ENCODE data around the gene PDK4.

Gene PDK4

DNA sequence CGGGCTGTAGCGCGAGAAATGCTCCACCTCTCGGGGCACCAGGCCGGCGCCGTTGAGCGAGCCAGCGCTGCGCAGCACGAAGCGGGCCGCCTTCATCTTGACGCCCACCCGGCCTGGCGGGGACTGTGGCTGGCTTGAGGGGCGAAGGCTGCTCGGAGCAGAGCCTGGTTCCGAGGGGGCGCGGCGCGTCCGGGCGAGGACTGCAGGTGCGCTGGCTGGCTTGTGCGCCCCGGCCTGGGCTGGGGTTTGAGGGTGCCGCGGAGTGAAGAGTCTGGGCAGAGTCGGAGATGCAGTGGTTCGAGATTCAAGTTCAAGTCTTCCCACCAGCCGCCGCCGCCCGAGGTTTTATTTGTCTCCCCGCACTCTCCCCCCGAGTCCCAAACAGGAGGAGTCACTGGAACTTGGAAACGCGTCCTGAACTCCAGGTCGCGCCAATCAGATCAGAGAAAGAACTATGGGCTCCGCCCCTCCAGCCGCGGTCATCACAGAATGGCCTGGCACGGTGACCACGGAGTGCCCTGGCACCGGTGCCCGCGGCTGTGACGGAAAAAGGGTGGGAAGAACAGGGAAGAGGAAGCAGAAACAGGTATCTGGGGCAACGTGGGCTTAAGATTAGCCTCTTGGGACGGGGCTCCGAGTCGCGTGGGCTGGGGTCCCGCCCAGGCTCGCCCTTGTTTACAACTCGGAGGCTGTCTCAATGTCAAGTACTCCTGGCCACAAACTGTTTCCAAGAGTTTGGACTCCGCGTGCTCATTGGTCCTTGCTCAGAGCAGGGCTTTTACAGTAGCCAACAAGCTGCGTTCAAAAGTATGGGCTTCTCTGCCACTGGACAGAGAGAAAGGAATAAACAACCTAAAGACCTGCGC is at the start of gene PDK4:
Gene PDK4 (minus strand): TSS at position 319 of the 866 bp plus-strand sequence. CDS start 223 bp downstream, at position 96.
- peaks cover 13% of the 10 kb centered on the region for H3K4me1 Mint-ChIP-seq
- no peaks in the 10 kb centered on the region for H3K9me3 Mint-ChIP-seq
- H3K4me3 Mint-ChIP-seq: peak within 1 kb of the TSS; percentile 95
- H3K27ac Mint-ChIP-seq: peak within 1 kb of the TSS; percentile 58
- DNase-seq (ENCODE audit: low spot score in 2 of 2) (no peak), ATAC-seq (ENCODE audit: low read depth) (peak; percentile 63)
- peaks cover 2% of the 10 kb centered on the region for H3K36me3 Mint-ChIP-seq
- H3K27me3 Mint-ChIP-seq: no peaks in the 10 kb centered on the region

DNA sequence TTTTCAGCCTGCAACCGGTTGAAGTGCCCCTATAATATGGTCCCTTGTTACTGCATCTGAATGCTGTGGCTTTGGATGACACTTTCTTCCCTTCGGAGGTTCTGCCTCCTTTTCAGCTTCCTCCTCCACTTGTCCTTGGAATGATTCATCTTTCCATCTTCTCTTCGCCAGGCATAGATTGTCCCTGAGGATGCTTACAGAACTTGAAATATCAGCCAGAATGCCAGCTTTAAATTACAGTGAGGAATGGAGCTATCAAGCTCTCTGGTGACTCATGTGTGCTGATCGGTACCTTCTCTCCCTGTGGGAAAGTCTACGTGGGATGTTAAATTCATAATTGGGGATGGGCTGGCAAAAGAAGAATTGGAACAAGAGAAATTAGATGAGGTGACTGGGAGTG is 45.9 kb upstream of the PDK4 start:
- no peaks in the 10 kb centered on the region for H3K9me3 Mint-ChIP-seq

DNA sequence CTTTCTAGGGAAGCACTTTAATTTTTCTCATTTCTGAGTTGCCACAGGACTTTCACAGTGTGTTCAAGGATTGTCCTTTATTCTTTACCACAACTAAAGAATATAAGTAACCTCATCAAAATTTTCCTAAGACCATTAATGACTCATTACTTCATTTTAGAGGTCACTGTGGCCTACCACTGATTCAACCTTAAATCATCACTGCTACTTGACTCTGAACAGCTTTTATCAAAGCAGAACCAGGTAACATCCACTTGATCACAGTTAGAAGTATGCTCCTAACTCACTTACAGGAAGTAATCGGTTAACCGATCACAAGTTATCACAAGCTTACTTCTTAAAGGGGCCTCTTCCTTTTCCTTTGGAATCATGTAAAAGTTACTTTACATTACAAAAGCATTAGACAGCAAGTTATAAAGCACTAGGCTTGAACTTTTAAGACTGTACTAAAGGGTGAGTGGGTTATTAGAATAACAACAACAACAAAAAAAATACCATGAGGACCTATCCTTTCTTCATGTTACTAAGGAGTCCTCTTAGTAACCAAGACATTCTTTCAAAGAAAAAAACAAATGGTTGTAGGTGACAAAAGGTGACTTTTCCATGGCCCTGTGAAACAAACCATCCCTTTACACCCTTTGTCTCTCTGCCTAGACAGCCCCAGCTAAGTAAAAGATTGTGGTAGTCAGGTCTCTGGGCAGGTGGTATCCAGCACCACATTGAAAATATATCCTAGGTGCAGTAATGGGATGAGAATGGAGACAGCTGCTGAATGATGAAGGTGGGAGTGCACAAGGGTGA is 40.0 kb upstream of the PDK4 start:
- H3K27me3 Mint-ChIP-seq: no peaks in the 10 kb centered on the region
- H3K4me1 Mint-ChIP-seq: peaks cover 13% of the 10 kb centered on the region
- DNase-seq (ENCODE audit: low spot score in 2 of 2) (no peak), ATAC-seq (ENCODE audit: low read depth) (peak; percentile 47)
- H3K9me3 Mint-ChIP-seq: no peaks in the 10 kb centered on the region
- H3K27ac Mint-ChIP-seq: no peak overlapping the region
- H3K4me3 Mint-ChIP-seq: no peak overlapping the region
- no peaks in the 10 kb centered on the region for H3K36me3 Mint-ChIP-seq

More for the DNA sequence above, 45.9 kb upstream of the PDK4 start:
- H3K27me3 Mint-ChIP-seq: no peaks in the 10 kb centered on the region
- no peaks in the 10 kb centered on the region for H3K36me3 Mint-ChIP-seq
- H3K27ac Mint-ChIP-seq: no peak overlapping the region
- peaks cover 7% of the 10 kb centered on the region for H3K4me1 Mint-ChIP-seq
- ATAC-seq (ENCODE audit: low read depth) (no peak), DNase-seq (ENCODE audit: low spot score in 2 of 2) (no peak)
- H3K4me3 Mint-ChIP-seq: no peak overlapping the region

DNA sequence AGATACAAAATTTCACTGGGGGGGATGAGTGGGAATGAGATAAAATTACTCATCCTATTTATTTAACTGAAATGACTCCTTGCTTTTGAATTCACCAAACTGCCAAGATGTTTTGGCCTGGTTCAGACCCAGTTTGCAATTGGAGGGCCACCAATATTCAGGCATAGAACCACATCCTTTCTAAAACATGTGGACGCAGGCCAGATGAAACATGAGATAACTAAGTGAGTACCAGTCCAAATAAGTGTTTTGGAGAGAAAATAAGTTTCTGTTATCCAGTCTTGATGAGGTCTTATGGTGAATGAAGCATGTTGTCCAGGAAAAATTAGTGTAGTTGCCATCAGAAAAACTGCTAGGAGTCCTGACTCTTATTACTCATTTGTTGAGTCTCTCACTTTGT is 36.3 kb upstream of the PDK4 start:
- DNase-seq (ENCODE audit: low spot score in 2 of 2): no peak
- no peaks in the 10 kb centered on the region for H3K9me3 Mint-ChIP-seq

DNA sequence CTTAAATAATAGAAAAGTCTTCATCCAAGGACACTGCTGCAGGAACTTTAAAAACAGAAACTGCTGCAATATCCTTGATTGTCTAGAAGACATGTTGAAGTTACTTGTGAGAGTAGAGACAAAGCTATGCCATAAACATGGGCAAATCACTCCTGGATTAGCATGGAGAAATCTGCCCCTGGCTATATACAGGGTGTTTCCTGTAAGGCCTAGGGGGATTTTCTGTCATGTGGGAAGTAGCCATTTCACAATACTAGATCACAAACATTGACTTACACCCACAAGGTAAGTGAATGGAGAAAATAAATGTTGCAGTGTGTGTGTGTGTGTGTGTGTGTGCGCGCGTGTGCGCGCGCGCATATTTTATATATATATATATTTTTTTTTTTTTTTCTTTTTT is 35.2 kb upstream of the PDK4 start:
- Mint-ChIP-seq H3K9me3 (no peaks in the 10 kb centered on the region), H3K27ac (no peak overlapping the region), H3K36me3 (no peaks in the 10 kb centered on the region), H3K27me3 (no peaks in the 10 kb centered on the region), H3K4me1 (peaks cover 13% of the 10 kb centered on the region), H3K4me3 (no peak overlapping the region)
- no peak for ATAC-seq (ENCODE audit: low read depth)
- no peak for DNase-seq (ENCODE audit: low spot score in 2 of 2)

More for the DNA sequence above, 36.3 kb upstream of the PDK4 start:
- no peaks in the 10 kb centered on the region for H3K27me3 Mint-ChIP-seq
- no peak for ATAC-seq (ENCODE audit: low read depth)
- no peak overlapping the region for H3K4me3 Mint-ChIP-seq
- H3K27ac Mint-ChIP-seq: no peak overlapping the region
- peaks cover 15% of the 10 kb centered on the region for H3K4me1 Mint-ChIP-seq
- no peaks in the 10 kb centered on the region for H3K36me3 Mint-ChIP-seq

DNA sequence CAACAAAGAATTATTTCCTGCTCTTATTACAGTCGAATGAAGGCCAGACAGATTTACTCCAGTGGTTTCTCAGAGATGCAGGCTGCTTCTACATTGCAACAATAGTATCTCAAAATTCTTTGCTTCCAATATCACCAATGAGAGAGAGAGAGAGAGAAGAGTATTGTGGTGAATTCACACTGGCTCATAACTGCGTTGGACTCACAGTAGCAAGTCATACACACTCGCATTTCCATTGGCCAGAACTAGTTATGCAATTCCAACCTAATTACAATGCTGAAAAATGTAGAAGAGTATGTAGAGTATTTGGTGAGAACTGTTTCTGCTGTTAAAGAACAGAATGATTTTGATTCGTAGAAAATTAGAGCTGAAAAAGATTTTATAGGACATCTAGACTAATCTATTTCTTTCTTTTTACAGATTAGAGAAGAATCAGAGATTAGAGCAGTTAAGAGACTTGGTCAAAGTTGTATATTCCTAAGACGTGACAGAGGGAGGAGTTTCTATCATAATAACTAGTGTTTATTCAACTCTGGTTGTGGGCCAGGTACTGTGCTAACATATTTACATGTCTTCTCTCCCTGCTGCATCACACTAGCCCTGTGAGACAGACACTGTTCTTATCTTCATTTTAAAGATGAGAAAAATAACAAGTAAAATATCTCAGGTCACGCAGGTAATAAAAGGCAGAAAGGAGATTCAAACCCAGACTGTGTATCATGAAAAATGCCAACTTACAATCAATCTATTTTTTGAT is 34.6 kb upstream of the PDK4 start:
- Mint-ChIP-seq H3K4me3 (no peak overlapping the region), H3K4me1 (peaks cover 7% of the 10 kb centered on the region), H3K27me3 (no peaks in the 10 kb centered on the region), H3K36me3 (no peaks in the 10 kb centered on the region), H3K27ac (no peak overlapping the region), H3K9me3 (no peaks in the 10 kb centered on the region)
- no peak for DNase-seq (ENCODE audit: low spot score in 2 of 2)
- no peak for ATAC-seq (ENCODE audit: low read depth)

DNA sequence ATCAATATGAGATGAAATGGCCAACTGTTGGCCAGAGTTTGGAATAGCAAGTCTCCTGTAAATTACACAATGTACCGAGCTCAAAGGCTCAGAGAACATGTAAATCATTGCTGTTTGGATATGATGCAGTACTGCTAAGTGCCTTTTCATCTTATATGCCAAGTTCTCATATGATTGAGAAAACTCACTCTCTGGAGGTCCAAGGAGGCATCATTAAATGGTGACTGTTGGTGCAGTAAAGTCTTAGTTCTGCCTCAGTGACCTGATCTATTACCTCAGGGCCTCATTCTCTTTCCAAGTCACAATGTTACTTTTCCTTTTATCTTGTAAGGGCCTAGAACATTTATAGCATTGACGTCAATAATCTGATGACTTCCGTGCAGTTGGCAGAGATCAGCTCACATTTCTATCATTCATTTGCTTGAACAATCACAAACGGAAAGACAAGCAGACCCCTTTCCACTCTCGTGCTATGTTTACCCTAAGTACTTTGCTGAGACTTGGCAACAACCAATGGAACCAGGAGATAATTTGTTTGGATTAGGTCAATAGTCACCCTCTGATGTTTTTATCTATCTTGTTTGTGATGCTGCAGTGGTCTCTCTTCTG is 32.6 kb upstream of the PDK4 start:
- peaks cover 7% of the 10 kb centered on the region for H3K4me1 Mint-ChIP-seq

DNA sequence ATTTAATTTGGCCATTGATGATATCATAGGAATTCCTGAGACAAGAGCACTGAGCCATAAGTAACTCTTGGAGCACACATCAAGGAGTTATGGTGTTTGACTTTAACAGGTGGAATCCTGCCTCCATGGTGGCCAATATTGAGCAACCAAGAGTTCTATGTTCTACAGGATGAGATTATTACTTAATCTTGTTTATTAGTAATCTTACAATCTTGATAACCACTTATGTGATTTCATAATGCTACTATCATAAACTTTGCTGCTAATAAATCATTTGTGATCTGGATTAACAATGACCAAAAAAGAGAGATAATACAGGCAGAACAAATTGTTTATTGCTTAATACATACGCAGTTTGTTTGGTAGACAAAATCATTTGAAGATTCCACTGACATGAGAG is 27.5 kb upstream of the PDK4 start:
- no peak for ATAC-seq (ENCODE audit: low read depth)
- no peak for DNase-seq (ENCODE audit: low spot score in 2 of 2)
- Mint-ChIP-seq H3K4me3 (no peak overlapping the region), H3K27me3 (peaks cover 1% of the 10 kb centered on the region), H3K4me1 (peaks cover 2% of the 10 kb centered on the region), H3K9me3 (no peaks in the 10 kb centered on the region), H3K27ac (no peak overlapping the region), H3K36me3 (no peaks in the 10 kb centered on the region)

More for the DNA sequence above, 32.6 kb upstream of the PDK4 start:
- no peak for DNase-seq (ENCODE audit: low spot score in 2 of 2)
- H3K36me3 Mint-ChIP-seq: no peaks in the 10 kb centered on the region
- no peak overlapping the region for H3K4me3 Mint-ChIP-seq
- H3K27ac Mint-ChIP-seq: no peak overlapping the region
- H3K27me3 Mint-ChIP-seq: no peaks in the 10 kb centered on the region
- no peak for ATAC-seq (ENCODE audit: low read depth)
- H3K9me3 Mint-ChIP-seq: no peaks in the 10 kb centered on the region

- Mint-ChIP-seq H3K36me3 (no peaks in the 10 kb centered on the region), H3K9me3 (no peaks in the 10 kb centered on the region), H3K4me1 (peaks cover 5% of the 10 kb centered on the region), H3K4me3 (no peak overlapping the region), H3K27me3 (peaks cover 1% of the 10 kb centered on the region), H3K27ac (no peak overlapping the region)
- no peak for DNase-seq (ENCODE audit: low spot score in 2 of 2)
- no peak for ATAC-seq (ENCODE audit: low read depth)
Measured at GRCh38 chr7:95622859-95623258, 26.5 kb upstream of the PDK4 start.

GRCh38 chr7:95622001-95622549 is 25.8 kb upstream of the PDK4 start:
- no peaks in the 10 kb centered on the region for H3K9me3 Mint-ChIP-seq

DNA sequence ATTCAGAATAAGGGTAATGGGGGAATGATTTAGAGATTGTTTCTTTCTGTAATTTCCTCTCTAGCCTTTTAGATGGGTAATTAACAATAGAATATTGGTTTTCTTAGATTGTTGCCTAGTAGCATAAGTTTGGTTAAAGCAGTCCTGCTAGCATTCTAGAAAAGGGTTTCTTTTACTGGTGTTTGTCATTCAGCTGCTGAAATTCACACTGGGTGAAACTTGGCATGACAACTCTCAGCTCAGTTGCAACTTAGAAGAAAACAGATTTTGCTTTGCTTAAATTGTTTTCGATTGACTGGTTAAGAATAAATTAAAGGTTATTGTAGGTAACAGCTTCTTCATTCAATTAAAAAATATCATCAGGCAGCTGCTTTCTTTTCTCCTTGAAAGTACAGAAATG is 25.1 kb upstream of the PDK4 start:
- peaks cover 5% of the 10 kb centered on the region for H3K4me1 Mint-ChIP-seq
- no peak overlapping the region for H3K27ac Mint-ChIP-seq
- no peak overlapping the region for H3K4me3 Mint-ChIP-seq
- DNase-seq (ENCODE audit: low spot score in 2 of 2) (no peak), ATAC-seq (ENCODE audit: low read depth) (no peak)
- H3K9me3 Mint-ChIP-seq: no peaks in the 10 kb centered on the region
- peaks cover 1% of the 10 kb centered on the region for H3K27me3 Mint-ChIP-seq
- no peaks in the 10 kb centered on the region for H3K36me3 Mint-ChIP-seq

More at GRCh38 chr7:95622001-95622549, 25.8 kb upstream of the PDK4 start:
- peaks cover 5% of the 10 kb centered on the region for H3K4me1 Mint-ChIP-seq
- DNase-seq (ENCODE audit: low spot score in 2 of 2) (no peak), ATAC-seq (ENCODE audit: low read depth) (no peak)
- H3K36me3 Mint-ChIP-seq: no peaks in the 10 kb centered on the region
- no peak overlapping the region for H3K4me3 Mint-ChIP-seq
- no peak overlapping the region for H3K27ac Mint-ChIP-seq
- H3K27me3 Mint-ChIP-seq: peaks cover 1% of the 10 kb centered on the region

DNA sequence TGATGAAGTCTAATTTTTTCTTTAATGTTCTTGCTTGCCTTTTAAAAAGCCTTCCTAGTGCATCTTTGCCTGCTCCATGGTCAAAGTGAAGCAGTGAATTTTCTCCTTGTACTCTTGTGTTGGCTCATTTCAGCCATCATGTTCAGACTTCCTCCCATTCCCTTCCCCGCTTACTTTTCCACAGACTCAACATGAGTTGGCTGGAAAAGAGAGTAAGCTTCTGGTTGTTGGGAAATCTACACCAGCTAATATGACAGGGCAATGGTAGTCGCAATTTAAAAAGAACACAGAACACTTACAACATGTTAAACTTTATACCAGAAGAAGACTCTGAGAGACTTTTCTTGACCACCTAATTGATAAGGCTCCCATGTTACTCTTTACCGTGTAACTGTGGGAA is 24.3 kb upstream of the PDK4 start:
- DNase-seq (ENCODE audit: low spot score in 2 of 2): no peak
- no peak overlapping the region for H3K27ac Mint-ChIP-seq
- H3K4me1 Mint-ChIP-seq: peaks cover 5% of the 10 kb centered on the region
- H3K9me3 Mint-ChIP-seq: no peaks in the 10 kb centered on the region
- no peak overlapping the region for H3K4me3 Mint-ChIP-seq
- peaks cover 1% of the 10 kb centered on the region for H3K27me3 Mint-ChIP-seq
- ATAC-seq (ENCODE audit: low read depth): no peak
- H3K36me3 Mint-ChIP-seq: no peaks in the 10 kb centered on the region

- Mint-ChIP-seq H3K27ac (no peak overlapping the region), H3K27me3 (peaks cover 1% of the 10 kb centered on the region), H3K9me3 (peaks cover 5% of the 10 kb centered on the region), H3K4me3 (no peak overlapping the region), H3K36me3 (no peaks in the 10 kb centered on the region), H3K4me1 (peaks cover 5% of the 10 kb centered on the region)
- DNase-seq (ENCODE audit: low spot score in 2 of 2) (no peak), ATAC-seq (ENCODE audit: low read depth) (no peak)
Measured at GRCh38 chr7:95619921-95620320, 23.6 kb upstream of the PDK4 start.

All from memory B cell (primary cell).